H9 (cell line): ENCODE measurements around the gene IREB2. TPM values are rescaled to one million over a fixed set of nuclear protein-coding genes. Genes with fewer than 3 reads are reported as not detected.

Experiments
- DNase-seq: peaks from one replicate; pipeline ENCODE4 v3.0.0-alpha.2; 2017
- H2AFZ ChIP-seq: one replicate; pipeline ENCODE4 v1.6.1; 2013; ENCODE audit warnings: mild to moderate bottlenecking, low read length, control low read depth, moderate library complexity
- H2AK5ac ChIP-seq: 2 replicates; pipeline ENCODE4 v1.6.1; 2013; ENCODE audit warnings: low read length, control low read depth, mixed read lengths; ENCODE audit not compliant: insufficient read length
- H2BK120ac ChIP-seq: one replicate; pipeline ENCODE4 v1.6.1; 2013; ENCODE audit warnings: low read depth, mild to moderate bottlenecking, low read length, control low read depth, inconsistent platforms; ENCODE audit not compliant: poor library complexity, severe bottlenecking
- H2BK12ac ChIP-seq: 2 replicates; pipeline ENCODE4 v1.6.1; 2013; ENCODE audit warnings: low read length, control low read depth, mixed read lengths, low read depth; ENCODE audit not compliant: insufficient read length
- H2BK15ac ChIP-seq: 2 replicates; pipeline ENCODE4 v1.6.1; 2013; ENCODE audit warnings: low read depth, low read length, control low read depth
- H2BK20ac ChIP-seq: one replicate; pipeline ENCODE4 v1.6.1; 2013; ENCODE audit warnings: low read depth, mild to moderate bottlenecking, low read length, control low read depth, inconsistent platforms; ENCODE audit not compliant: poor library complexity, severe bottlenecking
- H2BK5ac ChIP-seq: 2 replicates; pipeline ENCODE4 v1.6.1; 2013; ENCODE audit warnings: low read length, control low read depth, mixed read lengths; ENCODE audit not compliant: insufficient read length
- H3K14ac ChIP-seq: 2 replicates; pipeline ENCODE4 v1.6.1; 2013; ENCODE audit warnings: low read length, control low read depth; ENCODE audit not compliant: insufficient read depth
- H3K18ac ChIP-seq: 2 replicates; pipeline ENCODE4 v1.6.1; 2013; ENCODE audit warnings: low read depth, mild to moderate bottlenecking, mixed read lengths, low read length, control low read depth; ENCODE audit not compliant: insufficient read length
- H3K23ac ChIP-seq: 2 replicates; pipeline ENCODE4 v1.6.1; 2013; ENCODE audit warnings: low read length, control low read depth, mixed read lengths, low read depth; ENCODE audit not compliant: insufficient read length
- H3K23me2 ChIP-seq: 2 replicates; pipeline ENCODE4 v1.6.1; 2013; ENCODE audit warnings: low read depth, mild to moderate bottlenecking, mixed read lengths, low read length, control low read depth; ENCODE audit not compliant: insufficient read length, poor library complexity, severe bottlenecking
- H3K27ac ChIP-seq: 2 replicates; pipeline ENCODE4 v1.5.1; 2013; ENCODE audit warnings: low read length, control low read depth, mixed read lengths, low read depth; ENCODE audit not compliant: insufficient read length
- H3K27me3 ChIP-seq: 2 replicates; pipeline ENCODE4 v1.6.1; 2013; ENCODE audit warnings: low read length, control low read depth, inconsistent platforms; ENCODE audit not compliant: insufficient read depth
- H3K4ac ChIP-seq: 2 replicates; pipeline ENCODE4 v1.6.1; 2013; ENCODE audit warnings: low read depth, mild to moderate bottlenecking, control low read depth, inconsistent platforms, low read length, moderate library complexity
- H3K4me1 ChIP-seq: 2 replicates; pipeline ENCODE4 v1.6.1; 2013; ENCODE audit warnings: low read length, control low read depth, inconsistent platforms; ENCODE audit not compliant: insufficient read depth
- H3K4me2 ChIP-seq: 2 replicates; pipeline ENCODE4 v1.6.1; 2013; ENCODE audit warnings: low read length, control low read depth, mixed read lengths; ENCODE audit not compliant: insufficient read length, insufficient read depth
- H3K56ac ChIP-seq: 2 replicates; pipeline ENCODE4 v1.6.1; 2013; ENCODE audit warnings: low read depth, mild to moderate bottlenecking, mixed read lengths, low read length, control low read depth; ENCODE audit not compliant: insufficient read length
- H3K79me1 ChIP-seq: 2 replicates; pipeline ENCODE4 v1.6.1; 2013; ENCODE audit warnings: low read depth, mild to moderate bottlenecking, moderate library complexity, low read length, control low read depth, inconsistent platforms; ENCODE audit not compliant: insufficient read depth, poor library complexity, severe bottlenecking
- H3K79me2 ChIP-seq: 2 replicates; pipeline ENCODE4 v1.6.1; 2013; ENCODE audit warnings: low read length, control low read depth, inconsistent platforms; ENCODE audit not compliant: insufficient read depth
- H3K9ac ChIP-seq: 2 replicates; pipeline ENCODE4 v1.6.1; 2013; ENCODE audit warnings: low read length, control low read depth, mixed read lengths; ENCODE audit not compliant: insufficient read length; ENCODE audit errors: extremely low read depth
- H3K9me3 ChIP-seq: one replicate; pipeline ENCODE4 v1.6.1; 2013; ENCODE audit warnings: low read depth, low read length, inconsistent platforms; ENCODE audit not compliant: control insufficient read depth
- H3T11ph ChIP-seq: one replicate; pipeline ENCODE4 v1.6.1; 2013; ENCODE audit warnings: mild to moderate bottlenecking, low read length, control low read depth, inconsistent platforms
- H4K20me1 ChIP-seq: one replicate; pipeline ENCODE4 v1.6.1; 2013; ENCODE audit not compliant: control insufficient read depth, insufficient read length, insufficient read depth
- H4K5ac ChIP-seq: 2 replicates; pipeline ENCODE4 v1.6.1; 2013; ENCODE audit warnings: low read depth, mild to moderate bottlenecking, mixed read lengths, low read length, control low read depth; ENCODE audit not compliant: insufficient read length
- H4K8ac ChIP-seq: replicated peaks from 2 replicates; pipeline ENCODE4 v1.6.1; 2013; ENCODE audit warnings: low read length, control low read depth, mixed read lengths, low read depth; ENCODE audit not compliant: insufficient read length
- H4K91ac ChIP-seq: 2 replicates; pipeline ENCODE4 v1.6.1; 2013; ENCODE audit warnings: low read depth, mild to moderate bottlenecking, moderate library complexity, mixed read lengths, low read length, control low read depth; ENCODE audit not compliant: insufficient read length
- H3K27ac Mint-ChIP-seq, 3 experiments: 2 replicates in 2 of 3; 3 replicates in 1 of 3; pipeline ENCODE4 v1.8.0; 2020 to 2021; ENCODE audit warnings: mixed read lengths in 3 of 3, mild to moderate bottlenecking in 1 of 3, moderate library complexity in 1 of 3
- H3K27me3 Mint-ChIP-seq: 2 replicates; pipeline ENCODE4 v1.8.0; 2021; ENCODE audit warnings: low read depth, mild to moderate bottlenecking, moderate library complexity, mixed read lengths
- H3K36me3 Mint-ChIP-seq, 3 experiments: 2 replicates in 2 of 3; 3 replicates in 1 of 3; pipeline ENCODE4 v1.8.0; 2020 to 2021; ENCODE audit warnings: low read depth in 3 of 3, mixed read lengths in 3 of 3; ENCODE audit not compliant: insufficient read depth in 1 of 3
- H3K4me1 Mint-ChIP-seq, 2 experiments: 2 replicates each; pipeline ENCODE4 v1.8.0; 2020; ENCODE audit warnings: mixed read lengths in 2 of 2
- H3K4me3 Mint-ChIP-seq, 2 experiments: 2 replicates in 1 of 2; 3 replicates in 1 of 2; pipeline ENCODE4 v1.8.0; 2020 to 2021; ENCODE audit warnings: mild to moderate bottlenecking in 2 of 2, mixed read lengths in 2 of 2, moderate library complexity in 1 of 2
- H3K9me3 Mint-ChIP-seq, 2 experiments: 2 replicates in 1 of 2; 3 replicates in 1 of 2; pipeline ENCODE4 v1.8.0; 2020; ENCODE audit warnings: mild to moderate bottlenecking in 2 of 2, mixed read lengths in 2 of 2, moderate library complexity in 1 of 2
- CTCF ChIP-seq: fragments of 200-600 bp; sonication (generic); conservative IDR thresholded peaks from 3 replicates; pipeline ENCODE4 v1.8.0; 2021; ENCODE audit warnings: antibody characterized with exemption, mild to moderate bottlenecking
- WGBS: extraction: QIAGEN DNeasy Blood & Tissue Kit; methylation state at CpG from one replicate; pipeline ENCODE4 v1.1.7; 2013; ENCODE audit warnings: missing lambda C conversion rate, low lambda C conversion rate, mixed read lengths; ENCODE audit not compliant: insufficient read length; ENCODE audit errors: extremely low coverage; 5-methylcytosine and 5-hydroxymethylcytosine counted together
- total RNA-seq: library from RNA; stranded (reverse); gene quantifications from 2 replicates; pipeline ENCODE4 v1.2.1, GENCODE V29; 2021

The IREB2 gene
- total RNA-seq, 1 experiment from 2014 or later = 87.6 TPM

GRCh38 chr15:78540141-78540870, 102.3 kb downstream of the IREB2 start, which contains the start of gene PSMA4:
PSMA4 (plus strand) TSS chr15:78540444; CDS start chr15:78541928, 1,484 bp downstream.
- no peaks in the 10 kb centered on the region; a peak in 1 of 5 replicates for H3K9me3 Mint-ChIP-seq
- H4K5ac ChIP-seq = peak within 1 kb of the TSS; percentile 49
- H3K27me3 Mint-ChIP-seq = no peaks in the 10 kb centered on the region
- H3K9ac ChIP-seq = peak within 1 kb of the TSS; percentile 98
- peak within 1 kb of the TSS; percentile 96 for H2AFZ ChIP-seq
- peaks cover 7% of the 10 kb centered on the region; the same call in 1 of the 2 replicates for H3K79me2 ChIP-seq
- H3K4me2 ChIP-seq = peak within 1 kb of the TSS; percentile 97
- no peak within 1 kb of the TSS for H2AK5ac ChIP-seq
- peak within 1 kb of the TSS; percentile 95 for H3K18ac ChIP-seq
- H4K91ac ChIP-seq = no peak within 1 kb of the TSS
- no peak within 1 kb of the TSS for H2BK120ac ChIP-seq
- peak within 1 kb of the TSS; percentile 94 to 99 for H3K4me3 Mint-ChIP-seq
- H2BK20ac ChIP-seq = no peak within 1 kb of the TSS
- H3K4ac ChIP-seq = no peak within 1 kb of the TSS
- peaks cover 5 to 15% of the 10 kb centered on the region in 2 experiments for H3K4me1 Mint-ChIP-seq
- DNase-seq = peak; percentile 90
- peak within 1 kb of the TSS; percentile 98 to 100 (median 100) for H3K27ac Mint-ChIP-seq
- no peak within 1 kb of the TSS for H2BK12ac ChIP-seq
- H3K14ac ChIP-seq = peak within 1 kb of the TSS; percentile 98
- peaks cover 10% of the 10 kb centered on the region for H3K23me2 ChIP-seq
- no peak within 1 kb of the TSS for H2BK5ac ChIP-seq
- no peak within 1 kb of the TSS for H3K27ac ChIP-seq
- H3K79me1 ChIP-seq = peaks cover 3% of the 10 kb centered on the region
- H4K8ac ChIP-seq = no peak within 1 kb of the TSS
- TF ChIP-seq CTCF = peak; percentile 26; the same call in 2 of the 3 replicates
- H3K4me1 ChIP-seq = no peaks in the 10 kb centered on the region
- H3K56ac ChIP-seq = no peak within 1 kb of the TSS
- H3K23ac ChIP-seq = no peak within 1 kb of the TSS
- WGBS = no CpG with 5 or more reads among the region's 56 CpGs
- H3T11ph ChIP-seq = no peak within 1 kb of the TSS
- H3K27me3 ChIP-seq = no peaks in the 10 kb centered on the region
- no peak within 1 kb of the TSS for H2BK15ac ChIP-seq
- H3K9me3 ChIP-seq = no peaks in the 10 kb centered on the region
- H3K36me3 Mint-ChIP-seq = peaks cover 15 to 32% (median 31%) of the 10 kb centered on the region in 3 experiments; a peak in 6 of 7 replicates
- no peaks in the 10 kb centered on the region for H4K20me1 ChIP-seq
